GM18511 (cell line): ENCODE results near the gene ZNF92.
"Not testable (repeated sequence)": the region's sequence is repeated elsewhere in the genome, so short reads cannot be mapped to it uniquely, and the experiment has no call there.

ENCODE experiments used
- ATAC-seq: cut with Tn5 transposase; IDR thresholded peaks from one replicate; pipeline ENCODE4 v1.9.1; 2021; ENCODE audit warnings: mild to moderate bottlenecking, moderate library complexity; ENCODE audit not compliant: unreplicated experiment

ZNF92 gene

GRCh38 chr7:65373608-65374351 is at the start of gene ZNF92:
TSS of gene ZNF92 (plus strand) at chr7:65373855. CDS start at chr7:65373998, 143 bp downstream.
- ATAC-seq: peak; percentile 98

GRCh38 chr7:65325793-65326432 is 47.7 kb upstream of the ZNF92 start:
- ATAC-seq: no peak

- peak; percentile 59 for ATAC-seq
These were observed 35.3 kb upstream of the ZNF92 start for GRCh38 chr7:65338346-65338745.

GRCh38 chr7:65339257-65339656 is 34.4 kb upstream of the ZNF92 start:
- no peak for ATAC-seq

GRCh38 chr7:65342723-65343629 is 30.7 kb upstream of the ZNF92 start:
- no peak for ATAC-seq

GRCh38 chr7:65344541-65344940 is 29.1 kb upstream of the ZNF92 start:
- not testable (repeated sequence) for ATAC-seq

GRCh38 chr7:65354263-65354662 is 19.4 kb upstream of the ZNF92 start:
- ATAC-seq: no peak

- no peak for ATAC-seq
These were observed 3.8 kb upstream of the ZNF92 start for GRCh38 chr7:65369843-65370242.

GRCh38 chr7:65371468-65371867 is 2.2 kb upstream of the ZNF92 start:
- ATAC-seq: no peak

- no peak for ATAC-seq
These were observed 5.7 kb downstream of the ZNF92 start for GRCh38 chr7:65379318-65379717.

- no peak for ATAC-seq
These were observed 8.1 kb downstream of the ZNF92 start for GRCh38 chr7:65381742-65382141.

GRCh38 chr7:65382452-65382851 is 8.8 kb downstream of the ZNF92 start:
- peak; percentile 51 for ATAC-seq

- no peak for ATAC-seq
These were observed 14.2 kb downstream of the ZNF92 start for GRCh38 chr7:65387891-65388290.

- peak; percentile 75 for ATAC-seq
These were observed 16.9 kb downstream of the ZNF92 start for GRCh38 chr7:65390588-65390987.

GRCh38 chr7:65397730-65398142 is 24.1 kb downstream of the ZNF92 start:
- ATAC-seq: no peak

GRCh38 chr7:65398671-65399070 is 25.0 kb downstream of the ZNF92 start:
- ATAC-seq: not testable (repeated sequence)

- not testable (repeated sequence) for ATAC-seq
These were observed 25.4 kb downstream of the ZNF92 start for GRCh38 chr7:65399101-65399500.

- no peak for ATAC-seq
These were observed 30.4 kb downstream of the ZNF92 start for GRCh38 chr7:65404020-65404419.

GRCh38 chr7:65406706-65407105 is 33.1 kb downstream of the ZNF92 start:
- ATAC-seq: not testable (repeated sequence)

GRCh38 chr7:65409363-65409762 is 35.7 kb downstream of the ZNF92 start:
- ATAC-seq: no peak

- ATAC-seq: no peak
These were observed 37.6 kb downstream of the ZNF92 start for GRCh38 chr7:65411249-65411648.
